ENCODE measurements around the gene DPAGT1.
"Not testable (repeated sequence)": the region's sequence is repeated elsewhere in the genome, so short reads cannot be mapped to it uniquely, and the experiment has no call there.

The DPAGT1 gene

DNA sequence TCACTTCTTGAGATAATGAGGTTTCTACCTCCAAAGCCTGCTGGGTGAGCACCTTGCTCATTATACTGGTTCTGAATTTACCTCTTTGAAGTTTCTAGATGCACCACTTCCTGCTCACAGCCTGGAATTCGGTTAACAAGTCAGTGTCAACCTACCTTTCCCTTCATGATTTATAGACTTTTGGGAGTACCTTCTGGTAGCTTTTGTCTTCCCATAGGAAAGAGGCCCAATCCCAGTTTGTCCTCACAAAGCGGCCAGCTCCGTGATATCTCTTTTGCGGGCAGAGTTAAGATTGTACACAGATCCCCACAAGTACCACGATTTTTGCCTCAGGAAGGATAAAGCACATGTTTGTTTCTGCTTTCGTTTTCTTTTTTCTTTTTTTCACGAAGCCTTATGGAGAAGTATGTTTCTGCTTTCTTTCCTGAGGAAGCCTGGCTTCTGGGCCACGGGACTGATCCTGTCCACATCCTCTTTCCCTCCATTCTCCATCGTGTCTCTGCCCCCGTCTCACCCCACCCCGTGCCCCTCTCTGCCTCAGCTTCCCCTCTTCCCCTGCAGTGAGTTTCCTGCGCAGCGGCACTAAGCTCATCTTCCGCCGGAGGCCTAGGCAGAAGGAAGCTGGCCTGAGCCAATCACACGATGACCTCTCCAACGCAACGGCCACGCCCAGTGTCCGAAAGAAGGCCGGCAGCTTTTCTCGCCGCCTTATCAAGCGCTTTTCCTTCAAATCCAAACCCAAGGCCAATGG lies 14.0 kb upstream of the DPAGT1 start:
- DNase-seq (ENCODE audit: low read depth in 2 of 2), result no peak

DNA sequence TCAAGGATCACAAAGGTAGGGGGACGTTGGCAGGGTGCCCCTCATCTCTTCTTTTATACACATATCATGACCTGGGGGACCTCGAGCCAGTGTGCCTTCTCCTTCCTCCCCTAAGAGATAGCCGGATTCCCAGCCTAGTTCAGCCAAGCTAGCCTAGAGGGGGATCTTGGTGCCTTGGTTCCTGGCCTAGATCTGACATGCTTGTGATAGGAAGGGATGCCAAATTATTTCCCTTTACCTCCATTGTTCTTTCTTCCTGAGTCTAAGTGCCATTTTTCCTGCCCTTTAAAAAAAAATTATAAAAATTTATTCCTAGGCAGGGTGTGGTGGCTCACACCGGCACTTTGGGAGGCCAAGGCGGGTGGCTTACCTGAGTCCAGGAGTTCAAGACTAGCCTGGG lies 12.7 kb upstream of the DPAGT1 start:
- DNase-seq (ENCODE audit: low read depth in 2 of 2), result no peak

DNA sequence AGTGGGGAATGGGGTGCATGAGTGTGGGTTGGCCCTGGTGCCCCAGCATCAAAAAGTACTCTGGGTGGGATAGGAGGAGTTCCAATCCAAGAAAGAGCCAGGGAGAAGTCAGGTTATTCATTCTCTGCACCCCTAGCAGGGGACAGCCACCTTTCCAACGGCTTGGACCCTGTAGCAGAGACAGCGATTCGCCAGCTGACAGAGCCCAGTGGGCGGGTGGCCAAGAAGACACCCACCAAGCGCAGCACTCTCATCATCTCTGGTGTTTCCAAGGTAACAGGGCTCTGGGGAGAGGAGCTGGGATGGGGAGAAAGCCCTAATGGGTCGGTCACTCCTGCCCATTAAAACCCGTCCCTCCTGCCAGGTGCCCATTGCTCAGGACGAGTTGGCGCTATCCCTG lies 12.1 kb upstream of the DPAGT1 start:
- DNase-seq (ENCODE audit: low read depth in 2 of 2), result no peak

DNA sequence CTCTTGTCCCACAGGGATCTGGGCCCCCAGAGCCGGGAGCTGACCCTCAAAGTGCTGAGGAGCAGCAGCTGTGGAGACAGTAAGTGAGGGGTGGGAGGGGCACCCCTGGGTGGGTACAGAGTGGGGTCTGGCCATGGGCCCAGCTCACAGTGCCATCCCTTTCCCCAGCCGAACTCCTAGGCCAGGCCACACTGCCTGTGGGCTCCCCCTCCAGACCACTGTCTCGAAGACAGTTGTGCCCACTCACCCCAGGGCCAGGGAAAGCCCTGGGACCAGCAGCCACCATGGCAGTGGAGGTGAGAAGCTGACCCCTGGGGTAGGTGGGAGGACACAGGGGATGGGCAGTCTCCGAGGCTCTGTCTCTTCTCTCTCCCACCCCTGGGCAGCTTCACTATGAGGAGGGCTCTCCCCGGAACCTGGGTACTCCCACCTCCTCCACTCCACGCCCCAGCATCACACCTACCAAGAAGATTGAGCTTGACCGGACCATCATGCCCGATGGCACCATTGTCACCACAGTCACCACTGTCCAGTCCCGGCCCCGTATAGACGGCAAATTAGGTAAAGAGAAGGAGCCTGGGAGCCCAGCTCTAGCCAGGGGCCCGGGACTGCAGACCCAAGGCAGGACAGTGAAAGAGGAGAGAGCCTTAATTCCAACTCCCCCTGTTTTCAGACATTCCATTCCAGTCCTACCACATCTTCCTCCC lies 10.8 kb upstream of the DPAGT1 start:
- no peak for DNase-seq (ENCODE audit: low read depth in 2 of 2)

DNA sequence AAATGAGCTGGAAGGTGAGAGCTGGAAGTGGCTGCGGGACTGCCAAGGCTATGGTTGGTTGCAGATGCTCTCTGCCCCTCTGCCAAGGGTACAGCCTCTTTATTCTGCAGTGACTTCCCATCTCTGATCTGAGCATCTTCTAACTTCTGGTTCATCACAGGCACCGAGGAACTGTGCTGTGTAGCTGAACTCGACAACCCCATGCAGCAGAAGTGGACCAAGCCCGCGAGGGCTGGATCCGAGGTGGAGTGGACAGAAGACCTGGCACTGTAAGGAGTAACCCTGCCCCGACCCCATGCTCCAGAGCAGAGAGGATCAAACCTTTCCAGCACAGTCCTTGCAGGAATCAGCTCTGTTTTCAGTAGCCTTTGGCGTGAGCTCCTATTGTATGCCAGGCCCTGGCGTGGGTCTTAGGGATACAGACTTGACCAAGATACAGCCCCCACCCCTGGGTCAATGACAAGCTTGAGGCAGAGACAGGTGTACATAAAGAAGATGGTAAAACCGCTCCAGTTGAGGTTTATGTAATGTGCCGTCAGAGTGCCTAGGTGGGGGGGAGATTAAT lies 9.8 kb upstream of the DPAGT1 start:
- no peak for DNase-seq (ENCODE audit: low read depth in 2 of 2)

DNA sequence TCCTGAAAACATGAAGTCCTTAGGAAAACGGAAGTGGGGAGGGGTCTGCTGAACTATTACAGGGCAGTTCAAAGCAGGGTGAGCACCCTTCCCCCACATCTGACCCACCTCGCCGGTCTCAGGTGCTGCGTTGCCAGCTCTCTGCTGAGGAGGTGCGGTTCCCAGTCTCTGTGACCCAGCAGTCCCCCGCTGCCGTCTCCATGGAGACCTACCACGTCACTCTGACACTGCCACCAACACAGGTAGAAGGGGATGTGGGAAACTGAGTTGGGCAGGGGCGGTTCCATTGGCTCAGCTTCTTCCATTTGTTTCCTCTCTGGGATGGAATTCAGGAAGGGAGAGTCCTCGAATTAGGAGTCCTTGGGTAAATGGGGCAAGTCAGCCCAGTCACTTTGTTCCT lies 8.8 kb upstream of the DPAGT1 start:
- no peak for DNase-seq (ENCODE audit: low read depth in 2 of 2)

DNA sequence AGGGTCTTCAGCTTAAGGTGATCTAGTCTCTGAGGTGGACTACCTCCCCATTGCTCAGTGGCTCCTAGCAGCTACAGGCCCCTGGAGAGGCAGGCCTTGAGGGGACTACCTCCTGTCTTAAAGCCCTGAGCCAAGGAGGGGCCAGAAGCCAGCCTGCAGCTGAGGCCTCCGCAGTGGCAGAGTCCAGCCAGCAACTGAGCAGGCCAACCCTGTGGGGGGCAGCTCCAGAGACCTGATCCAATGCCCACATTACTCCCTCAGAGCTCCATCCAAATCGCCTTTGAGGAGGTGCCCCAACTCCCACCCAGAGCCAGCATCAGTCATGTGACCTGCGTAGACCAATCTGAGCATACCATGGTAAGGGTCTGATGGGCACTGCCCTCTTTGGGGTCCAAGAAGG lies 8.2 kb upstream of the DPAGT1 start:
- DNase-seq (ENCODE audit: low read depth in 2 of 2), result no peak

DNA sequence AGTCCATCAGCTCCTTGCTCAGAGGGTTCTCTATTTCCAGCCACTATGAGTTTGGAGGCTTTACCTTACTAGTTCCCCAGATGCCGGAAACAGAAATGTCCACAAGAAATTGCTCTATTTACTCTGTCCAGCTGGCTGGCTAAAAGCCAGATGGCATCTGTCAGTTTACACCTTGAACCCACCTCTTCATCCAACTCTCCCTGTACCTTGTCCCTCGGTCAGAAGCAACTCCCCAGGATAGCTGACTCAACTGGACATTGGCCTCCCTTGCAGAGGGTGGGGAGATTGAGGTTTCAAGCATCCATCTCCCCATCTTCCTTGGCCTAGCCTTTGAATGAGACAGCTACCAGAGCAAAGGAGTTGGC lies 7.2 kb upstream of the DPAGT1 start:
- DNase-seq (ENCODE audit: low read depth in 2 of 2), result no peak

DNA sequence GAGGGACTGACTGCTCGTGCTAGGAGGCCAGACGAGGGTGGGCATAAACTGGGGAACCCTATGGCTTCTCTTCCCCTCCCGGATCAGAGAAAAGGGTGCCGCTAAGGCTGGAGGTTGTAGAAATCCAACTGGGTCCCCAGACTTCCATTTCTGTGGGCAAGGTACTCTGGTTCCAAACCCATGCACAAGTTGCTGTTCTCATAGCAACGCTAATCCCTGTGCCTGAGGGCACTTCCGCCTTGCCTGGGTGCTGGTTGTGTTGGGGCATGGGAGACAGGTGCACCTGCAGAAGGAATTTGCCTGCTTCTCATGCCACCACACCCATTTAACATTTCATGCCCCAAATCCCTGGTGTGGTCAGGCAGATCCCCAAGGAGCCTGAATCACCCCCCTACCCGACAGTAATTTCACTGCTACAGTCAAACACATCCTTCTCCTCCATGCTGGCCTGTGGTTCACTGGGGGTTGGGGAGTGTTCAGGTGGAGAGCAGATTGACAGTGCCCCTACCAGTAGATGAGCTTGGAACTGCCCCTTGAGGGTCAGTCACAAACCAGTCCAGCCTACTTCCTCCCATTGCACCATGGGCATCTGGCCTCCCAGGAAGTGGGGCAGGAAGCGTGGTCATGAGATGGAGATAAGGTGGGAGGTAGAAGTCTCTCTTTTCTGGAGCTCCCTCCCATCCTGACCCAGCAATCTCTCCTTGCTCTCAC lies 6.6 kb upstream of the DPAGT1 start:
- no peak for DNase-seq (ENCODE audit: low read depth in 2 of 2)

DNA sequence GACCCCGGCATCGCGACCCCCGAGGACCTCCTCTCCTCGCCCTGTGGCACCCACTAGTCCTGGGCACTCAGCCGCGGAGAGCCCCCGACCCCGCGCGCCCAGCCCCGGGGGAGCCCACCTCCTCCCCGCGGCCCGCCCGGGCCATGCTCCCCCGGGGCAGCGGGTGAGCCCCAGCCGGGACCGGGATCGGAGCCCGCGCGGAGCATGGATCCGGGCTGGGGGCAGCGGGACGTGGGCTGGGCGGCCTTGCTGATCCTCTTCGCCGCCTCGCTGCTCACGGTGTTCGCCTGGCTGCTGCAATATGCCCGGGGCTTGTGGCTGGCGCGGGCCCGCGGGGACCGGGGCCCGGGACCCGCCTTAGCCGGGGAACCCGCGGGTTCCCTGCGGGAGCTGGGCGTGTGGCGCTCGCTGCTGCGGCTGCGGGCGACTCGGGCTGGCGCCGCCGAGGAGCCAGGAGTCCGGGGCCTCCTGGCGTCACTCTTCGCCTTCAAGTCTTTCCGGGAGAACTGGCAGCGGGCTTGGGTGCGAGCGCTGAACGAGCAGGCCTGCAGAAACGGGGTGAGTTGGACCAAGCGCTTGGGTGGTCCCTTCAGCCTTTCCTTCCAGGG lies 6.0 kb upstream of the DPAGT1 start:
- DNase-seq (ENCODE audit: low read depth in 2 of 2), result no peak

DNA sequence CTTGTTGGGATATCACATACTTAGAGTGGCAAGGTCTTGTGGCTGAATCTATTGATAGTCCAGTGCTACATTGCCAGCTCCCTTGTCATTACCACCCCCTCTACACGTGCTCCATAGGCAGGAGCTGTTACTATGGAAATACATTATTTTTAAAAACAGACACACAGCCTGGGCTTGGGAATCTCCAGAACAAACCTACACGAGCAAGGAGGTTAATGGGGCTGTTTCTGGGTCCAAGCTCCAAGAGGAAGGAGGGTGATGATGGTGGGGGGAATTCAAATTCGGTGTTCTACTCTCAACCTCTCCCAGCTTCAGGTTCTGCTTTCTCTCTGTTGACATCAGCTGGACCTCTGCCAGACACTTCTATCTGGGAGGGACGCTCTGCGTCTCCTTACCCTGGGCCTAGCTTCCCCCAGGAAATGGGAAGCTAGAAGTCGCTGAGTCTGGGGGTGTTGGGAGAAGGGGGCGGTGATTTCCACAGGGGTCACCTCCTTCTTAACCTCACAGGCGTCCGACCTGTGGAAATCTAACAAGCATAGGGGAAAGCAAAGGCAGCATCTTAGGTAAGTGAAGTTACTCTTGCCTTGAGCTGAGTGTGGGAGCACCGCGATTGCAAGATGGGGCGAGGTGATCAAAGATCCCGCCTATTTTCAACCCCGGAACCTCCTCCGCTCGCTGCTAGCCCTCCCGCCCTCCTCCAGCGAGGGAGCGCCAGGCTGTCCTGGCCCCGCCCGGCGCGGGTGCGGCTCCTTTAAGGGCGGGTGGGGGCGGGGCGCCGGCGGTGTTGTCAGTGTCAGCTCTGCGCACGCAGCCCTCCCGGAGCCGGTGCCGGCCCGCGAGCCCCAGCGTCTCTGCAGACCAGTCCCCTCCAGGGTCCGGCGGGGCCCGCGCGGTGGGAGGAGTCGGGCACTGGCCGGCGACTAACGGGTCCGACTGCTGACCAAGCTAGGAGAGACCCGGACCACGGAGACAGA lies 5.2 kb upstream of the DPAGT1 start, which contains the start of gene C2CD2L:
Gene C2CD2L (plus strand): TSS at position 781 of the 974 bp plus-strand sequence. CDS start 398 bp downstream, outside the sequence.
- DNase-seq (ENCODE audit: low read depth in 2 of 2), result peak; percentile 78 to 82

DNA sequence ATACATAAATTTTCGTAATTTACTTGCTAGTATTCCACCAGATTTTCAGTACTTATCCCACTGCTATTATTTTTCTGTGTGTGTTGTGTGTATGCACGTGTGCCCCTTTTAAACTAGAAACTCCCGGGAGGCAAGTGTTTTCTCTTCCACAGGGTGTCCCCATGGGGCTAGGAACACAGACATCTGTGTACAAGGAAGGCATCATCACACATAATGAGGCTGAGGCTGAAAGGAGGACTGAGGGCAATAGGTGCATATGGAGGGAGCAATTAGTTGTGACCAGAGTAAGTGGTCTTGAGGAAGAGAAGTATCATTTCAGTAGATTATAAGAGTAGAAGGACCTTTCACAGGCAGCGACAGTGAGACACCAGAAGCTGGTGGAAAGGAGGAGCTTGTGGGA lies 2.1 kb upstream of the DPAGT1 start:
- no peak for DNase-seq (ENCODE audit: low read depth in 2 of 2)

DNA sequence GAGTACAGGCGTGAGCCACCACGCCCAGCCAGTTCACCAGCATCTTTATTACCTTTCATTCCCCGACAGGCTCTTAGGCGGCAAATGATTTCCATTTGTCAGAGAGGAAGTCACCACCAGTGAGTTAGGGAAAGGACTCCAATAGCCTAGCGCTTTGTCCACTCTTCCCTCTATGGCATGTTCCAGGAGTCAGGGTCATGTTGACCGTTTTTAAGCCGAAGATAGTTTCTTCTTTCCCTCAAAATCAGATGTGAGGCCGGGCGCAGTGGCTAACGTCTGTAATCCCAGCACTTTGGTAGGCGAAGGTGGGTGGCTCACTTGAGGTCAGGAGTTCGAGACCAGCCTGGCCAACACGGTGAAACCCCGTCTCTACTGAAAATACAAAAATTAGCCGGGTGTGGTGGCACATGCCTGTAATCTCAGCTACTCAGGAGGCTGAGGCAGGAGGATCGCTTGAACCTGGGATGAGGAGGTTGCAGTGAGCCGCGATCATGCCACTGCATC lies 1.6 kb upstream of the DPAGT1 start:
- not testable (repeated sequence) for DNase-seq (ENCODE audit: low read depth in 2 of 2)

DNA sequence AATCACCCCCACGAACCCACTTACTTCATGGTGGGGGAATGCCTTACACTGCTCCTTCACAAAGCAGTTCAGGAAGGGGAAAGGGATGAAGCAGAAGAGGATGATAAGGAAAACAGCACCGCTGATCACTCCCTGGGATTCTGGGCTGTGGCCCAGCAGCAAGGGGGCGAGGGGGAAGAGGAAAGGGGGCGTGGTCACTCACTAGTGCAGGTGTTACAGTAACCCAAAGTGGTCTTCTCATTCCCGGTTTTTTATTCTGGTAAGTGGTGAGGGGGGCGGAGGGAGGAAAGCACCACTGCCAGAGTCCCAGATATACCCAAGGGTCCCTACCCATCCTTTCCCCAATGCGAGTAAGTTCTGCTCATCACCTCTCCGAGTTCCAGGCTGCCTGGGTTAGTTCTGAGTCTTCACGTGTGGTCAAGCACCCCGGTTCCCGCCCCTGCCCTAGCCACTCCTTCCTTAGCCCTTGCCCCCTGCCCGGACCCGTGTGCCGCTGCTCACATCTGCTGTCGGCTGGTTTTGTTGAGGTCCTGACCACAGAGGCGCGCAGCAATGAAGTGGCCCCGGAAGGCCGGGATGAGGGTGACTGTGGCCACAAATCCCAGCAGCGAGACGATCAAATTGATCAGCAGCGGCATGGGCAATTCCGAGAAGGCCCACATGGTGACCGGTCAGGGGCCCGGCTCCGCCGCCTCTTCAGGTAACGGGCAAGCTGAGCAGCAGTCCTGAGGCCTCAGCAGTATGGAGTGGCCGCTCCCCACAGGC lies 477 bp downstream of the DPAGT1 start:
- DNase-seq (ENCODE audit: low read depth in 2 of 2), result no peak

DNA sequence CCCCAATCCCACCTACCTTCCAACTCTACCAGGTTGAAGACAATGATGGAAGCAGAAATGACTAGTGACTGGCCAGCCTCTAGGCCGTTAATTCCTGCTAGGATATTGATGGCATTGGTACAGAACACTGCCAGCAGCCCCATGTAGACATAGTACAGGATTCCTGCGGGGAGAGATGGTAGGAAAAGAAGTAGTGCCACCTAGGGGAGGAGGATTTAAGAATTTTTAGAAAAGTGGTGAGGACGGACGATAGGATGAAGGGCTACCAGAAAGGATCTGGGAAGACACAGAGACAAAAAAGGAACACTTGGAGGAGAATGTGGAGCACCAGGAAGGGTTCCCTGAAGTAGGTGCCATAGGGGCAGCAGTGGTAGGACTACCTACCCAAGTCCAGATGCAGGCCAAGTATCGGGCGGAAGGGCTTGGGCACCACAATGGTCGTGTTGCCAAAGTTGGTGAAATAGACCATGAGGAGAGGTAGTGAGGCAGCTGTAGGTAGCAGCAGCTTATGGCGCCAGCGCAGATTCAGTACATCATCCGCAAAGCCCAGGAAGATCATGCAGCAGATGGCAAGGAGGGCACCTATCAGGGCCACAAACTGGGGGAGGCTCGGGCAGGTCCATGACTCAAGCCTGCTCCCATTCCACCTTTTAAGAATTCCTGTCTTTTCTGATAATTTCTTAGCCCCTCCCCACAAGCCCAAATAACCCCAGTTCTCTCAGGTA lies 1.2 kb downstream of the DPAGT1 start:
- no peak for DNase-seq (ENCODE audit: low read depth in 2 of 2)

DNA sequence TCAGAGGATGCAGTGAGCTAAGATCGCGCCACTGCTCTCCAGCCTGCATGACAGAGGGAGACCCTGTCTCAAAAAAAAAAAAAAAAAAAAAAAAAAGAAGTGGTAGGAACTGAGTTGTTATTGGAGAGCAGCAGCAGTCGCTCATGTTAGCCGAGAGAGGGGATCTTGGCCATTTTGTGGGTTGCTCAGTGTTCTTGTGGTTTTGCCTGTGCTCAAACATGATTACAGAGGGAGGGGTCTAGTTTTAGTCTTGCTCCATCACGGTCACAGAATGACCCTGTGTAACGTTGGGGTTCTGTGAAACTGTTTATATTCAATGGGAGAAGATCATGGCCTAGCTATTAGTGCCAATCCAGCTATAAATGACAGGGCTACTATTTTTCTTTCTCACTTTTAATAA lies 1.9 kb downstream of the DPAGT1 start:
- no peak for DNase-seq (ENCODE audit: low read depth in 2 of 2)

DNA sequence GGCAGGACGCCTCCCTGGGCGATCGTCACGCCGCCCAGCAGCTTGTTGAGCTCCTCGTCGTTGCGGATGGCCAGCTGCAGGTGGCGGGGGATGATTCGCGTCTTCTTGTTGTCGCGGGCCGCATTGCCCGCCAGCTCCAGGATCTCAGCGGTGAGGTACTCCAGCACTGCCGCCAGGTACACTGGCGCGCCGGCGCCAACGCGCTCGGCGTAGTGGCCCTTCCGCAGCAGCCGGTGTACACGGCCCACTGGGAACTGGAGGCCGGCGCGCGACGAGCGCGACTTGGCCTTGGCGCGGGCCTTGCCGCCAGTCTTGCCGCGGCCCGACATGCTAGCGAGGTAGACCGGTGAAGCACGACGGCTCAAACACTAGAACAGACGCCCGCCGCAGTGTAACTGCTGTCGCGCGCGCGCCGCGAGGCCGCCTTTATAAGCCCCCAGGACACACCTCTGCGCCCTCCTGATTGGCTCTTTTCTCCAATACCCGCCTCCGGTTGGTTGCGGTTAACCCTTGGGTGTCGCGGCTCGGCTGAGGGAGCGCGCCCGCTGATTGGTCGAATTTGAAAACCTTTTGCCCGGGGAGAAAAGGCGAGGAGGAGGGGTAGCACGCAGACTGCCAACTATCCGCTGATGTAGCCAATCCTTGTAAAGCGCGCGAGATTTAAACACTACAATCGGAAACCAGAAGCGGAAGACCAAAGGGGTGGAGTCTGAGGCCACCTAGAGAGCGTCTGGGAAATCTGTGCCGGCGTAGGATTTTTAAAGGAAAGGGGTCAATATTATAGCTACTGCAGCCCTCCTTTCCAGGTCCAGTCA lies 6.4 kb downstream of the DPAGT1 start:
- peak; percentile 97 to 98 for DNase-seq (ENCODE audit: low read depth in 2 of 2)

DNA sequence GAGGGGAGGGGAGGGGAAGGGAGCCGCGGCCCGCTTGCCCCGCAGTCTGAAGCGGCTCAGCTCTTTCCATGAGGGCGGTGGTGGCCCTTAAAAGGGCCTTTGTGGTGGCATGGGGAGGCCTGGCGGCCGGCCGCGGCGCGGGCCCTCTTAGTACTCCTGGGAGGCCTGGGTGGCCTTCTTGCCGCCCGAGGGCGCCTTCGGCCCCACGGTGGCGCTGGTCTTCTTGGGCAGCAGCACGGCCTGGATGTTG lies 6.9 kb downstream of the DPAGT1 start:
- no peak for DNase-seq (ENCODE audit: low read depth in 2 of 2)
